Lung (tissue), 12 donors: ENCODE results near the gene PCGF3. TPM values are rescaled to one million over a fixed set of nuclear protein-coding genes. Genes with fewer than 3 reads are reported as not detected.

Experiments used
- ATAC-seq: fragments of 200-7000 bp; cut with Tn5 transposase; one replicate; pipeline ENCODE4 v1.9.1; 2020; ENCODE audit warnings: moderate number of reproducible peaks; ENCODE audit not compliant: insufficient read depth, low FRiP score
- DNase-seq, 3 donors: peaks; one replicate each; pipeline ENCODE4 v3.0.0-alpha.2; 2013 to 2017
- H3K27ac ChIP-seq, 2 donors: one replicate each; pipeline ENCODE4 v1.5.1; 2013; ENCODE audit warnings: mild to moderate bottlenecking in 2 of 2, moderate library complexity in 2 of 2, control low read depth in 1 of 2, inconsistent platforms in 1 of 2, low read depth in 1 of 2, low read length in 1 of 2
- H3K27me3 ChIP-seq, 3 donors: one replicate each; pipeline ENCODE4 v1.5.1; 2013; ENCODE audit warnings: low read length in 2 of 3; ENCODE audit not compliant: control insufficient read depth in 3 of 3, insufficient read depth in 3 of 3
- H3K36me3 ChIP-seq, 4 donors: one replicate each; pipeline ENCODE4 v1.5.1; 2013; ENCODE audit warnings: low read length in 4 of 4, mild to moderate bottlenecking in 1 of 4, moderate library complexity in 1 of 4; ENCODE audit not compliant: control insufficient read depth in 4 of 4, insufficient read depth in 4 of 4
- H3K4me1 ChIP-seq, 5 donors: one replicate each; pipeline ENCODE4 v1.5.1; 2013; ENCODE audit warnings: low read length in 5 of 5, mild to moderate bottlenecking in 2 of 5, moderate library complexity in 1 of 5; ENCODE audit not compliant: control insufficient read depth in 5 of 5, insufficient read depth in 5 of 5
- H3K4me3 ChIP-seq: one replicate; pipeline ENCODE4 v1.5.1; 2013; ENCODE audit warnings: mild to moderate bottlenecking, control low read depth, moderate library complexity
- H3K9ac ChIP-seq, 2 donors: one replicate each; pipeline ENCODE4 v1.5.1; 2013; ENCODE audit warnings: low read length in 2 of 2, control low read depth in 1 of 2; ENCODE audit not compliant: insufficient read depth in 1 of 2
- H3K9me3 ChIP-seq, 4 donors: one replicate each; pipeline ENCODE4 v1.5.1; 2013; ENCODE audit warnings: low read length in 3 of 4, mild to moderate bottlenecking in 1 of 4, moderate library complexity in 1 of 4; ENCODE audit not compliant: control insufficient read depth in 4 of 4, insufficient read depth in 3 of 4
- CTCF ChIP-seq: IDR thresholded peaks from 2 replicates; pipeline ENCODE4 v1.5.1; 2012; ENCODE audit warnings: mild to moderate bottlenecking; ENCODE audit errors: control extremely low read depth, extremely low read depth
- WGBS, 2 donors: extraction: QIAGEN DNeasy Blood & Tissue Kit; methylation state at CpG; one replicate each; pipeline ENCODE4 v1.1.7; 2013; 5-methylcytosine and 5-hydroxymethylcytosine counted together
- polyA plus RNA-seq, 2 donors: library from polyadenylated mRNA; stranded (reverse); fragments of 200-250 nt; gene quantifications; one replicate each; pipeline ENCODE4 v1.2.1, GENCODE V29; 2013
- total RNA-seq, 2 donors: library from RNA; depleted of rRNA in 1 of 2; stranded (reverse); fragments of >200 nt in 1 of 2; gene quantifications; one replicate each; pipeline ENCODE4 v1.2.1, GENCODE V29; 2014 to 2021
- donor health status: control.
- donor health status: control.
- donor health status: Bipolar disorder and iron deficiency.
- donor health status: healthy.
- donor health status: DM: yes; HTN: yes; CAD: no.

The PCGF3 gene
- total and polyA plus RNA-seq, 4 donors, result 29.3 to 66.8 (median 43.3) TPM

- peaks cover 0 to 2% (median 0%) of the 10 kb centered on the region in 4 donors for H3K9me3 ChIP-seq
- H3K27me3 ChIP-seq, result no peaks in the 10 kb centered on the region
- DNase-seq (no peak), ATAC-seq (no peak)
- no peak overlapping the region for H3K27ac ChIP-seq
- peaks cover 0 to 6% (median 0%) of the 10 kb centered on the region in 5 donors for H3K4me1 ChIP-seq
- H3K9ac ChIP-seq, result no peak overlapping the region
- TF ChIP-seq CTCF, result no peak
- WGBS, 2 donors, result 89 to 91% methylated on average over 24 of the region's 24 CpGs
- peaks cover 2 to 54% (median 49%) of the 10 kb centered on the region in 4 donors for H3K36me3 ChIP-seq
- H3K4me3 ChIP-seq, result no peak overlapping the region
Observed at GRCh38 chr4:762211-763190, 56.9 kb downstream of the PCGF3 start.

- TF ChIP-seq CTCF, result no peak
- peaks cover 2 to 57% (median 51%) of the 10 kb centered on the region in 4 donors for H3K36me3 ChIP-seq
- DNase-seq, result no peak
- no peaks in the 10 kb centered on the region for H3K27me3 ChIP-seq
- no peak overlapping the region for H3K9ac ChIP-seq
- ATAC-seq, result no peak
- H3K4me1 ChIP-seq, result peaks cover 0 to 6% (median 0%) of the 10 kb centered on the region in 5 donors
- peaks cover 0 to 2% (median 0%) of the 10 kb centered on the region in 4 donors for H3K9me3 ChIP-seq
- 91 to 92% methylated on average over 23 of the region's 23 CpGs for WGBS, 2 donors
- no peak overlapping the region for H3K4me3 ChIP-seq
- H3K27ac ChIP-seq, result no peak overlapping the region
Observed at GRCh38 chr4:763191-763810, 57.7 kb downstream of the PCGF3 start.

GRCh38 chr4:763922-764321, 58.3 kb downstream of the PCGF3 start:
- H3K27ac ChIP-seq, result no peak overlapping the region
- no peaks in the 10 kb centered on the region for H3K27me3 ChIP-seq
- no peak for ATAC-seq
- peaks cover 0 to 2% (median 0%) of the 10 kb centered on the region in 4 donors for H3K9me3 ChIP-seq
- peaks cover 0 to 6% (median 0%) of the 10 kb centered on the region in 5 donors for H3K4me1 ChIP-seq
- TF ChIP-seq CTCF, result no peak
- DNase-seq, result no peak
- 88 to 93% methylated on average over 11 of the region's 11 CpGs for WGBS, 2 donors
- H3K4me3 ChIP-seq, result no peak overlapping the region
- no peak overlapping the region for H3K9ac ChIP-seq
- H3K36me3 ChIP-seq, result peaks cover 2 to 58% (median 54%) of the 10 kb centered on the region in 4 donors
